SK-MEL-5 (cell line): Measurements from ENCODE around the gene PPP2R2B. TPM values are rescaled to one million over a fixed set of nuclear protein-coding genes. Genes with fewer than 3 reads are reported as not detected.

ENCODE experiments used
- DNase-seq: peaks from one replicate; pipeline ENCODE4 v3.0.0-alpha.2; 2016; ENCODE audit warnings: low read depth, low spot score
- in situ Hi-C: cut with HindIII; loops from 2 replicates; pipeline ENCODE4 v1.10.0; 2016; ENCODE audit warnings: low sequenced_read_pairs, high pct_unique_total_duplicates, low pct_unique_long_range_greater_than_20kb
- total RNA-seq: library from RNA; depleted of rRNA; stranded (reverse); fragments of >200 nt; shearing (Covaris generic); gene quantifications from 2 replicates; pipeline ENCODE4 v1.2.3, GENCODE V29; 2014

PPP2R2B gene
- total RNA-seq, 1 experiment from 2014 or later, result not detected

DNA sequence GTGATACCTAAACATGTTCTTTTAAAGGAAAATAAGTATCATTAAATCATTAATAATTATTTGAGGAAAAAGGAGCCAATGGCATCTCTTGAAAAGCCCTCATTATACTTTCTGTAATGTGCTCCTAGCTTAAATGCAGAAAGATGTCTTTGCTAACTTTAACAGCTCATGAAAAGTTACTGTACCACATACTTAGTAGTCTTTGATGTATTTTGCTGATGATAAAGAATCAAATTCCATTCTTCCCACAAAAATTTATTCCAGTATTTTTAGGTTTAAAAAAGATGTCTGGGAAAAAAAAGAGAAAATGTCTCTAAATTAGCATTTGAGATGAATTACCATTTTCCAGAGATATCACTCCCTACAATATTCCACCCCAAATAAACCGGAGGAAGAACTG lies 112.5 kb downstream of the PPP2R2B start:
- in situ Hi-C loops, result no loop called here
- no peak for DNase-seq

DNA sequence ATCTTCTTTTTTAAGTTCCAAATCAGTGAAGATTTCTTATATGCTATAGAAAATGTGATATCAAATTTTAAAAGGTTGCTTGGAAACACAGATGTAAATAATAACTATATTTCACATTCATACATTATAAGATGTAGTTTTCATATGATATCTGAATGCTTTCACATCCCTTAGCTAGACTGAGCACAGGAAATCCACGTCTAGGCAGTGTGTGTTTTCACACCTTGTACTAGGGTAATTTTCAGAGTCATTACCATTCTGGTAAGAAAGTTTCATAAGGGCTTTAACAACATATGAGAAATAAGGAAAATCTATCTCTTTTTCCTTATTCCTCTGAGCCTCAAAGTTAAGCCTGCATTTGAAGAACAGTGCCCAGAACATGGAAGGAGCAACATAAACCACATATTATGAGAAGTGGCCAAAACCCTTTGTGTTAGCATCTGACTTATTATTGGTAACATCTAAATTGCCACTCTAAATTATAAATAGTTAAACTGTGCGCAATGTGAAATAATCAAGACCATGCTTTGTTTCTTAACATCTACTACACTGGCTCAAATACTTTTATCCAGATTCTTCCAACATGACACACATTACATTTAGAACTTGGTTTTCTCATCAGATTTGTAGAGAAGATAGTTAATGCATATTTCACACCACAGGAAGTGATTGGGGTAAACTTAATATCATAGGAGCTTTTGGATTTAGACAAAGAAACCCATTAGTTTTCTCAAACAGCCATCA lies 113.3 kb downstream of the PPP2R2B start:
- DNase-seq, result no peak
- in situ Hi-C loops, result no loop called here

DNA sequence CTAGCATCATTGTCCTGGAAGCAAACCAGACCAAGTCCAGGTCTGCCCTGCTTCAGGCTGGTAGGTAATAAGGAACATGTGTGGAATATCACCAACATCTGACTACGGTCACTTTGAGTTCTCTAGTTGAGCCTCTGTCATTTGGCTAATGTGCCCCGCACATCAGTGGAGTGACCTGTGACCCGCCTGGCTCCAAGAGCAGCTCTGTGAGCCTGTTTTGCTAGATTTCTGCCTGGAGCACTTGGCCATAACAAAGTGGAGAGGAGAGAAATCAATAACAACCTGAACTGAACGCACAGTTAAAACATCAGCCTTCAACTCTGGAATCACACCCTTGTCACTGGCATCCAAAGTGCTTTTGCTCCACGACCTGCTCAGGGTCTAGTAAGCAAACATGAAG lies 115.7 kb downstream of the PPP2R2B start:
- in situ Hi-C loops, result no loop called here
- no peak for DNase-seq

- no peak for DNase-seq
Observed at GRCh38 chr5:146761811-146762210, 116.7 kb downstream of the PPP2R2B start.

DNA sequence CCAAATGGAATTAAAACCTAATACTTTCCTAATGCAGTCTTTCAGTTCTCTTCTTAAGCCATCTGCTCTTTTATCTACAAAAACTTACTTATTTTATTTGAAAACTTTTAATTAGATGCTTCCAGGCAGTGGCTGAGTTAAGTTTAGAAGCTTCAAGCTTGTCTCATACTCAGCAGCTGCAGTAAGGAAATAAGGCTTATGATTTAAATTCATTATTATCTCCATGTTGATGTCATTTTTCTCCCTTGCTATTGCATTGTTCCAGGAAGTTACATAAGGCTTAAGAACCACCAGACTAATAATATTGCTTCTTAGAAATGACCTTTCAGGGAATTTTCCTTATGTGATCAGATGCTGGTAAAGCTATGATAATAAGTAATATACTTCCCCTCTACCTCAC lies 119.6 kb downstream of the PPP2R2B start:
- in situ Hi-C loops, result no loop called here
- no peak for DNase-seq

More at GRCh38 chr5:146761811-146762210, 116.7 kb downstream of the PPP2R2B start:
- in situ Hi-C loops, result no loop called here

DNA sequence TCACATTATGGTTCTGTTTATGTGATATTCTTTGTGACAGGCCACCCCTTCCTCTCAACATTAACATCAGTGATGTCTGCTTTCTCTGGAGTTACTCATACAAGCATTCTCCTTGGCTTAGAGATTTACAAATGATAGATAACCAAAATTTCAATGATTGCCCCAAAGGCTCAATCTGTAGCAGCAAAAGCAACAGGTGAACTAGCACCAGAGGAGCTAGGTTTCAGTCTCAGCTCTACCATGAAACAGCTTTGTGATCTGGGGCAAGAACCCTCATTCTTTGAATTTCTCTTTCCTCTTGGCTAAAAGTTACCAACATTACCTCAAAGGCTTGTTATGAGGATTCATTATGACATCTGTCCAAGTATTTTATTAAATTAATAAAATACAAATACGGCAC lies 120.5 kb downstream of the PPP2R2B start:
- in situ Hi-C loops, result no loop called here
- no peak for DNase-seq

- DNase-seq, result no peak
- in situ Hi-C loops, result no loop called here
Observed at GRCh38 chr5:146756546-146756945, 122.0 kb downstream of the PPP2R2B start.

GRCh38 chr5:146755793-146756192 lies 122.8 kb downstream of the PPP2R2B start:
- DNase-seq, result no peak
- in situ Hi-C loops, result no loop called here

- no peak for DNase-seq
- in situ Hi-C loops, result no loop called here
Observed at GRCh38 chr5:146754621-146755020, 123.9 kb downstream of the PPP2R2B start.

DNA sequence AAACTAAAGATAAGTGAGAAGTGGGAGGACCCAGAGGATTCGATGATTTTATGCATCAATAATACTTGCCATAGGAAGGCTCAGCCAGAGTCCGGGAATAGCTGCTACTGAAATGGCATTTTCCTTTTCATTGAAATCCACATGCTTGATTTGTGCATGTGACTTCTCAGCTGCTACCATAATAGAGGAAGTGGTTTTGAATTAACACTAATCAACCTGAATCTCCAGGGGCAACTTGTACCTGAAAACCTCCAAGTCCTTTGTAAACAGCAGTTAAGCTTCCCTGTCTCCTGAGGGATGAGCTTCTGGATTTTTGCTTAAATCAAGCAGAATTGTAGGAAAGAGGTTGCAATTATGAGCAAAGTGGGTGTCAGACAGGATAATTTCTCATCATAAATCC lies 124.9 kb downstream of the PPP2R2B start:
- in situ Hi-C loops, result no loop called here
- DNase-seq, result no peak

DNA sequence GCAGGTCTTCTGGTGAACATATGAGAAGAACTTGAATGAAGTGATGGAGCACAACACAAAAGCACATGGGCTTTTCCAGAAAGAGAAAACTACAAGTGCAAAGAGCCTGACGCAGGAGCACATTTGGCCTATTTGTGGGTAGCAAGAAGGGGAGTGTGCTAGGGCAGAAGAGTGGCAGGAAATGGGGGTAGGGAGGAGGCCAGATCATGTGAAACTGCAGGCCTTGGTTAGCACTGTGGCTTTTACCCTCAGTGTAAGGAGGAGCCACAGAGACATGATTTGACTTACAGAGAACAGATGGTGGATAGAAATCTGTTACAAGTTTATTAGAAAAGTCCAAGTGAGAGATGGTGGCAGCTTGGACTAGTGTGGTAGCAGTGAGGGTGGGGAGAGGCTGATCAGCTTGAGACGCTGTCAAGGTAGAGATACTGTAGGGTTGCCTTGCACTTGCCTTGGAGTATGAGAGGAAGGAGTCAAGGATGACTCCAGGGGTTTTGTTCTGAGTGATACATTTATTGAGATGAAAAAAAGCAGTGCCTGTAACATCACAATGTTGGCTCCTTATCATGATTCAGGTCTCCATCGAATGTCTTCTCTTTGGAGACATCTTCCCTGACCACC lies 126.7 kb downstream of the PPP2R2B start:
- in situ Hi-C loops, result no loop called here
- no peak for DNase-seq

GRCh38 chr5:146751054-146751453 lies 127.5 kb downstream of the PPP2R2B start:
- DNase-seq, result no peak
- in situ Hi-C loops, result no loop called here

DNA sequence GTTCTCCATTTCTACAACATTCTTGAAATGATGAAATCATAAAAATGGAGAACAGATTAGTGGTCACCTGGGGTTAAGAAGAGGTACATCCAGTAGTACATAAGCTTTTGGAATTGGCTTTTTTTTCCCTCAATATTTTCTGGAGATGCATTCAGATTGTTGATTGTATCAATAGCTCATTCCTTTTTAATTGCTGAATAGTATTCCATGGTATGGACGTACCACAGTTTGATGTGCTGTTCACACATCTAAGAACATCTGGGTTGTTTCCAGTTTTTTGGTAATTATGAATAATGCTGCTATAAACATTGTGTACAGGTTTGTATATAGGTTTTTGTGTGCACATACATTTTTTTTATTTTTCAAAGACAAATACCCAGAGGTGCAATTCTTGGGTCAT lies 130.0 kb downstream of the PPP2R2B start:
- DNase-seq, result no peak
- in situ Hi-C loops, result no loop called here

GRCh38 chr5:146745931-146746577 lies 132.5 kb downstream of the PPP2R2B start:
- no peak for DNase-seq
- in situ Hi-C loops, result no loop called here

GRCh38 chr5:146744068-146744745 lies 134.3 kb downstream of the PPP2R2B start:
- peak; percentile 45 for DNase-seq
- in situ Hi-C loops, result no loop called here

GRCh38 chr5:146734936-146735577 lies 143.5 kb downstream of the PPP2R2B start:
- in situ Hi-C loops, result no loop called here
- no peak for DNase-seq

- in situ Hi-C loops, result no loop called here
- no peak for DNase-seq
Observed at GRCh38 chr5:146732962-146733361, 145.6 kb downstream of the PPP2R2B start.
